ENCODE measurements around the gene ZNF784. TPM values are rescaled to one million over a fixed set of nuclear protein-coding genes. Genes with fewer than 3 reads are reported as not detected.

Gene ZNF784
- total and polyA plus RNA-seq, 10 of the 15 experiments (the other 5 are each of a cell fraction or from before 2014, with no cell fraction given), result 0.10 to 5.2 (median 1.8) TPM

DNA sequence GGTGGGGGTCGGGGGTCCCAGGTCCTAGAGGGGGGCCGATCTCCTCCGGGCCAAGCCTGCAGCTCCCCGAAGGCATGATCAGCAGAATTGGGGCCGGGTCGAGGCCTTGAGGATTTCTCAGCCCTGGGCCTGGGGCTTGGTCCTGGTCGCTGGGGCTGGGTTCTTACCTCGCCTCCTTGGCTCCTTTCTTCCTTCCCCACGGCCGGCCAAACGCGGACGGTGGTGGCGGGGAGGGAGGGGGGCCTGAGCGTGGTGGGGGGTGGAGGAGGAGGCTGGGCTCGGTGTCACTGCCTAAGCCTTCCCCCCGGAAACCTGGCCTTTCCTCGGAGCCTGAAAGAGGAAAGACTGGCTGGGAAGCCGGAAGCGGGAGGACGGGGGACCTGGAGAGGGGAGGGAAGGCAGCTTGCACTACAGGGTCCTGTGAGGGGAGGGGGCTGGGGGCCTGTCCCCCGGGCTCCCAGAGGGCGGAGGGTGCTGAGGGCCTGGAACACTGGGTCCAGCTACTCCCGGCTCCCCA is 43.7 kb downstream of the ZNF784 start, which contains the start of gene ZNF579 (continued):
- TF ChIP-seq, protein P1, sequence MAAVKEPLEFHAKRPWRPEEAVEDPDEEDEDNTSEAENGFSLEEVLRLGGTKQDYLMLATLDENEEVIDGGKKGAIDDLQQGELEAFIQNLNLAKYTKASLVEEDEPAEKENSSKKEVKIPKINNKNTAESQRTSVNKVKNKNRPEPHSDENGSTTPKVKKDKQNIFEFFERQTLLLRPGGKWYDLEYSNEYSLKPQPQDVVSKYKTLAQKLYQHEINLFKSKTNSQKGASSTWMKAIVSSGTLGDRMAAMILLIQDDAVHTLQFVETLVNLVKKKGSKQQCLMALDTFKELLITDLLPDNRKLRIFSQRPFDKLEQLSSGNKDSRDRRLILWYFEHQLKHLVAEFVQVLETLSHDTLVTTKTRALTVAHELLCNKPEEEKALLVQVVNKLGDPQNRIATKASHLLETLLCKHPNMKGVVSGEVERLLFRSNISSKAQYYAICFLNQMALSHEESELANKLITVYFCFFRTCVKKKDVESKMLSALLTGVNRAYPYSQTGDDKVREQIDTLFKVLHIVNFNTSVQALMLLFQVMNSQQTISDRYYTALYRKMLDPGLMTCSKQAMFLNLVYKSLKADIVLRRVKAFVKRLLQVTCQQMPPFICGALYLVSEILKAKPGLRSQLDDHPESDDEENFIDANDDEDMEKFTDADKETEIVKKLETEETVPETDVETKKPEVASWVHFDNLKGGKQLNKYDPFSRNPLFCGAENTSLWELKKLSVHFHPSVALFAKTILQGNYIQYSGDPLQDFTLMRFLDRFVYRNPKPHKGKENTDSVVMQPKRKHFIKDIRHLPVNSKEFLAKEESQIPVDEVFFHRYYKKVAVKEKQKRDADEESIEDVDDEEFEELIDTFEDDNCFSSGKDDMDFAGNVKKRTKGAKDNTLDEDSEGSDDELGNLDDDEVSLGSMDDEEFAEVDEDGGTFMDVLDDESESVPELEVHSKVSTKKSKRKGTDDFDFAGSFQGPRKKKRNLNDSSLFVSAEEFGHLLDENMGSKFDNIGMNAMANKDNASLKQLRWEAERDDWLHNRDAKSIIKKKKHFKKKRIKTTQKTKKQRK (IDR thresholded peaks at IDR 0.05; ENCODE audit: low read depth, low read length), result no peak
- TF ChIP-seq POU2F2 (IDR thresholded peaks at IDR 0.05; ENCODE audit: borderline replicate concordance, low read depth, low read length) (peak; percentile 75), NRF1 (conservative IDR thresholded peaks at IDR 0.05; ENCODE audit: low read depth, low read length) (no peak), ZNF217 (IDR thresholded peaks at IDR 0.05) (no peak), CBFB (IDR thresholded peaks at IDR 0.05; ENCODE audit: low read depth) (no peak), MTA3 (IDR thresholded peaks at IDR 0.05; ENCODE audit: borderline replicate concordance, low read length) (no peak), IKZF2 (IDR thresholded peaks at IDR 0.05) (peak; percentile 44 to 59; a peak in 3 of 4 replicates), NR2F1 (conservative IDR thresholded peaks at IDR 0.05) (no peak), CBX3 (IDR thresholded peaks at IDR 0.05; ENCODE audit: borderline replicate concordance, low read depth) (no peak), BHLHE40 (IDR thresholded peaks at IDR 0.05; ENCODE audit: borderline replicate concordance in 1 of 2, low read depth in 2 of 2, low read length in 1 of 2) (peak; percentile 8 to 20; a peak in 1 of 4 replicates), NFIC (IDR thresholded peaks at IDR 0.05; ENCODE audit: low read depth, low read length) (no peak), SUPT20H (IDR thresholded peaks at IDR 0.05; ENCODE audit: borderline replicate concordance, control insufficient read depth, low read depth, low read length) (no peak), TCF7 (IDR thresholded peaks at IDR 0.05; ENCODE audit: borderline replicate concordance) (no peak), ATF7 (IDR thresholded peaks at IDR 0.05; ENCODE audit: low read depth) (0 out of 2 replicates have a peak, but pooled peaks have one; percentile 24)
- TF ChIP-seq, protein P2, sequence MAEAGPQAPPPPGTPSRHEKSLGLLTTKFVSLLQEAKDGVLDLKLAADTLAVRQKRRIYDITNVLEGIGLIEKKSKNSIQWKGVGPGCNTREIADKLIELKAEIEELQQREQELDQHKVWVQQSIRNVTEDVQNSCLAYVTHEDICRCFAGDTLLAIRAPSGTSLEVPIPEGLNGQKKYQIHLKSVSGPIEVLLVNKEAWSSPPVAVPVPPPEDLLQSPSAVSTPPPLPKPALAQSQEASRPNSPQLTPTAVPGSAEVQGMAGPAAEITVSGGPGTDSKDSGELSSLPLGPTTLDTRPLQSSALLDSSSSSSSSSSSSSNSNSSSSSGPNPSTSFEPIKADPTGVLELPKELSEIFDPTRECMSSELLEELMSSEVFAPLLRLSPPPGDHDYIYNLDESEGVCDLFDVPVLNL (IDR thresholded peaks at IDR 0.05; ENCODE audit: low read depth, low read length), result no peak
- TF ChIP-seq, protein P3, sequence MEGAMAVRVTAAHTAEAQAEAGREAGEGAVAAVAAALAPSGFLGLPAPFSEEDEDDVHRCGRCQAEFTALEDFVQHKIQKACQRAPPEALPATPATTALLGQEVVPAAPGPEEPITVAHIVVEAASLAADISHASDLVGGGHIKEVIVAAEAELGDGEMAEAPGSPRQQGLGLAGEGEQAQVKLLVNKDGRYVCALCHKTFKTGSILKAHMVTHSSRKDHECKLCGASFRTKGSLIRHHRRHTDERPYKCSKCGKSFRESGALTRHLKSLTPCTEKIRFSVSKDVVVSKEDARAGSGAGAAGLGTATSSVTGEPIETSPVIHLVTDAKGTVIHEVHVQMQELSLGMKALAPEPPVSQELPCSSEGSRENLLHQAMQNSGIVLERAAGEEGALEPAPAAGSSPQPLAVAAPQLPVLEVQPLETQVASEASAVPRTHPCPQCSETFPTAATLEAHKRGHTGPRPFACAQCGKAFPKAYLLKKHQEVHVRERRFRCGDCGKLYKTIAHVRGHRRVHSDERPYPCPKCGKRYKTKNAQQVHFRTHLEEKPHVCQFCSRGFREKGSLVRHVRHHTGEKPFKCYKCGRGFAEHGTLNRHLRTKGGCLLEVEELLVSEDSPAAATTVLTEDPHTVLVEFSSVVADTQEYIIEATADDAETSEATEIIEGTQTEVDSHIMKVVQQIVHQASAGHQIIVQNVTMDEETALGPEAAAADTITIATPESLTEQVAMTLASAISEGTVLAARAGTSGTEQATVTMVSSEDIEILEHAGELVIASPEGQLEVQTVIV (IDR thresholded peaks at IDR 0.05; ENCODE audit: borderline replicate concordance, partially characterized antibody), result no peak
- TF ChIP-seq, protein P4, sequence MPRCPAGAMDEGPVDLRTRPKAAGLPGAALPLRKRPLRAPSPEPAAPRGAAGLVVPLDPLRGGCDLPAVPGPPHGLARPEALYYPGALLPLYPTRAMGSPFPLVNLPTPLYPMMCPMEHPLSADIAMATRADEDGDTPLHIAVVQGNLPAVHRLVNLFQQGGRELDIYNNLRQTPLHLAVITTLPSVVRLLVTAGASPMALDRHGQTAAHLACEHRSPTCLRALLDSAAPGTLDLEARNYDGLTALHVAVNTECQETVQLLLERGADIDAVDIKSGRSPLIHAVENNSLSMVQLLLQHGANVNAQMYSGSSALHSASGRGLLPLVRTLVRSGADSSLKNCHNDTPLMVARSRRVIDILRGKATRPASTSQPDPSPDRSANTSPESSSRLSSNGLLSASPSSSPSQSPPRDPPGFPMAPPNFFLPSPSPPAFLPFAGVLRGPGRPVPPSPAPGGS (IDR thresholded peaks at IDR 0.05; ENCODE audit: borderline replicate concordance, insufficient read depth, low read depth, low read length, poor library complexity, severe bottlenecking), result no peak
- TF ChIP-seq, protein P5, sequence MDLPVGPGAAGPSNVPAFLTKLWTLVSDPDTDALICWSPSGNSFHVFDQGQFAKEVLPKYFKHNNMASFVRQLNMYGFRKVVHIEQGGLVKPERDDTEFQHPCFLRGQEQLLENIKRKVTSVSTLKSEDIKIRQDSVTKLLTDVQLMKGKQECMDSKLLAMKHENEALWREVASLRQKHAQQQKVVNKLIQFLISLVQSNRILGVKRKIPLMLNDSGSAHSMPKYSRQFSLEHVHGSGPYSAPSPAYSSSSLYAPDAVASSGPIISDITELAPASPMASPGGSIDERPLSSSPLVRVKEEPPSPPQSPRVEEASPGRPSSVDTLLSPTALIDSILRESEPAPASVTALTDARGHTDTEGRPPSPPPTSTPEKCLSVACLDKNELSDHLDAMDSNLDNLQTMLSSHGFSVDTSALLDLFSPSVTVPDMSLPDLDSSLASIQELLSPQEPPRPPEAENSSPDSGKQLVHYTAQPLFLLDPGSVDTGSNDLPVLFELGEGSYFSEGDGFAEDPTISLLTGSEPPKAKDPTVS (IDR thresholded peaks at IDR 0.05; ENCODE audit: low read depth, low read length), result no peak
